ENCODE results near the gene EPSTI1. TPM values are rescaled to one million over a fixed set of nuclear protein-coding genes. Genes with fewer than 3 reads are reported as not detected.

The EPSTI1 gene
- polyA plus RNA-seq, 1 donor from 2014 or later, result not detected

GRCh38 chr13:43000676-43001075 is 8.6 kb upstream of the EPSTI1 start:
- Histone ChIP-seq H3K9ac (ENCODE audit: low read length) (no peak overlapping the region), H3K4me3 (ENCODE audit: low read length) (no peak overlapping the region), H3K79me2 (replicated peaks; ENCODE audit: insufficient read depth, low read length) (no peaks in the 10 kb centered on the region), H3K36me3 (ENCODE audit: insufficient read depth, low read length) (no peaks in the 10 kb centered on the region), H3K9me3 (ENCODE audit: low read length) (no peaks in the 10 kb centered on the region), H3K27me3 (ENCODE audit: insufficient read depth, low read depth, low read length) (no peaks in the 10 kb centered on the region), H3K4me2 (ENCODE audit: low read length) (no peak overlapping the region), H2AFZ (ENCODE audit: low read depth, low read length) (no peak overlapping the region), H3K27ac (ENCODE audit: low read length) (no peak overlapping the region), H3K9me2 (ENCODE audit: insufficient read depth, low read length) (no peaks in the 10 kb centered on the region), H3F3A (ENCODE audit: insufficient read depth, low read length, poor library complexity, severe bottlenecking) (no peaks in the 10 kb centered on the region), H4K20me1 (ENCODE audit: insufficient read depth) (no peaks in the 10 kb centered on the region)
- TF ChIP-seq MXI1 (conservative IDR thresholded peaks at IDR 0.05; ENCODE audit: poor library complexity, severe bottlenecking) (no peak), POLR2AphosphoS5 (IDR thresholded peaks at IDR 0.05) (no peak), EP300 (conservative IDR thresholded peaks at IDR 0.05; ENCODE audit: poor library complexity, severe bottlenecking) (no peak), TAF1 (IDR thresholded peaks at IDR 0.05; ENCODE audit: low read depth) (no peak), EZH2 (IDR thresholded peaks at IDR 0.05; ENCODE audit: borderline replicate concordance, insufficient read depth, low read length, poor library complexity, severe bottlenecking) (no peak), SMC3 (conservative IDR thresholded peaks at IDR 0.05; ENCODE audit: poor library complexity) (no peak), RAD21 (conservative IDR thresholded peaks at IDR 0.05) (no peak)
- TF ChIP-seq, protein P1, sequence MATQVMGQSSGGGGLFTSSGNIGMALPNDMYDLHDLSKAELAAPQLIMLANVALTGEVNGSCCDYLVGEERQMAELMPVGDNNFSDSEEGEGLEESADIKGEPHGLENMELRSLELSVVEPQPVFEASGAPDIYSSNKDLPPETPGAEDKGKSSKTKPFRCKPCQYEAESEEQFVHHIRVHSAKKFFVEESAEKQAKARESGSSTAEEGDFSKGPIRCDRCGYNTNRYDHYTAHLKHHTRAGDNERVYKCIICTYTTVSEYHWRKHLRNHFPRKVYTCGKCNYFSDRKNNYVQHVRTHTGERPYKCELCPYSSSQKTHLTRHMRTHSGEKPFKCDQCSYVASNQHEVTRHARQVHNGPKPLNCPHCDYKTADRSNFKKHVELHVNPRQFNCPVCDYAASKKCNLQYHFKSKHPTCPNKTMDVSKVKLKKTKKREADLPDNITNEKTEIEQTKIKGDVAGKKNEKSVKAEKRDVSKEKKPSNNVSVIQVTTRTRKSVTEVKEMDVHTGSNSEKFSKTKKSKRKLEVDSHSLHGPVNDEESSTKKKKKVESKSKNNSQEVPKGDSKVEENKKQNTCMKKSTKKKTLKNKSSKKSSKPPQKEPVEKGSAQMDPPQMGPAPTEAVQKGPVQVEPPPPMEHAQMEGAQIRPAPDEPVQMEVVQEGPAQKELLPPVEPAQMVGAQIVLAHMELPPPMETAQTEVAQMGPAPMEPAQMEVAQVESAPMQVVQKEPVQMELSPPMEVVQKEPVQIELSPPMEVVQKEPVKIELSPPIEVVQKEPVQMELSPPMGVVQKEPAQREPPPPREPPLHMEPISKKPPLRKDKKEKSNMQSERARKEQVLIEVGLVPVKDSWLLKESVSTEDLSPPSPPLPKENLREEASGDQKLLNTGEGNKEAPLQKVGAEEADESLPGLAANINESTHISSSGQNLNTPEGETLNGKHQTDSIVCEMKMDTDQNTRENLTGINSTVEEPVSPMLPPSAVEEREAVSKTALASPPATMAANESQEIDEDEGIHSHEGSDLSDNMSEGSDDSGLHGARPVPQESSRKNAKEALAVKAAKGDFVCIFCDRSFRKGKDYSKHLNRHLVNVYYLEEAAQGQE (IDR thresholded peaks at IDR 0.05; ENCODE audit: borderline replicate concordance), result no peak
- TF ChIP-seq, protein P2, sequence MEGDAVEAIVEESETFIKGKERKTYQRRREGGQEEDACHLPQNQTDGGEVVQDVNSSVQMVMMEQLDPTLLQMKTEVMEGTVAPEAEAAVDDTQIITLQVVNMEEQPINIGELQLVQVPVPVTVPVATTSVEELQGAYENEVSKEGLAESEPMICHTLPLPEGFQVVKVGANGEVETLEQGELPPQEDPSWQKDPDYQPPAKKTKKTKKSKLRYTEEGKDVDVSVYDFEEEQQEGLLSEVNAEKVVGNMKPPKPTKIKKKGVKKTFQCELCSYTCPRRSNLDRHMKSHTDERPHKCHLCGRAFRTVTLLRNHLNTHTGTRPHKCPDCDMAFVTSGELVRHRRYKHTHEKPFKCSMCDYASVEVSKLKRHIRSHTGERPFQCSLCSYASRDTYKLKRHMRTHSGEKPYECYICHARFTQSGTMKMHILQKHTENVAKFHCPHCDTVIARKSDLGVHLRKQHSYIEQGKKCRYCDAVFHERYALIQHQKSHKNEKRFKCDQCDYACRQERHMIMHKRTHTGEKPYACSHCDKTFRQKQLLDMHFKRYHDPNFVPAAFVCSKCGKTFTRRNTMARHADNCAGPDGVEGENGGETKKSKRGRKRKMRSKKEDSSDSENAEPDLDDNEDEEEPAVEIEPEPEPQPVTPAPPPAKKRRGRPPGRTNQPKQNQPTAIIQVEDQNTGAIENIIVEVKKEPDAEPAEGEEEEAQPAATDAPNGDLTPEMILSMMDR (IDR thresholded peaks at IDR 0.05; ENCODE audit: poor library complexity, severe bottlenecking), result no peak

DNA sequence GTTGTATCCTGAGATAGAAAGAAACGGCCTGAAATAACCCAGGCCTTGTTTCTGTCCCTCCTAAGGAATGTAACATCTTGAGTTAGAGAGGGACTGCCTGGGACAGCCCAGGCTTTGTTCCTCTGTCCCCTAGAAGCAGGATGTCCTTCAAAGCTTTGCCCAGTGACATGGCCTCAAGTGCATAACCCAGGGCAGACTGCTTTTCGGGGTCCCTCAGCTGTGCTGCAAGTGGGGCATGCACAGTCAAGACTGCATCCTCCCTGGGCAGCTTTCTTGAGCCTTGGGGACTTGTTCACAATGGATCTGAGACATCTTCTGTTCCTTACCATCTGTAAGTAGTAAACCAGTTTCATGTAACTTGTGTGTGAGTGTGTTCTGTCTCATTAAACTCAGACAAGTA is 7.5 kb upstream of the EPSTI1 start:
- Histone ChIP-seq H3K4me2 (ENCODE audit: low read length) (no peak overlapping the region), H2AFZ (ENCODE audit: low read depth, low read length) (no peak overlapping the region), H3K9me3 (ENCODE audit: low read length) (no peaks in the 10 kb centered on the region), H3K79me2 (replicated peaks; ENCODE audit: insufficient read depth, low read length) (no peaks in the 10 kb centered on the region), H3K27me3 (ENCODE audit: insufficient read depth, low read depth, low read length) (no peaks in the 10 kb centered on the region), H3K36me3 (ENCODE audit: insufficient read depth, low read length) (no peaks in the 10 kb centered on the region), H3K4me3 (ENCODE audit: low read length) (no peak overlapping the region), H3K9ac (ENCODE audit: low read length) (no peak overlapping the region), H4K20me1 (ENCODE audit: insufficient read depth) (no peaks in the 10 kb centered on the region), H3F3A (ENCODE audit: insufficient read depth, low read length, poor library complexity, severe bottlenecking) (no peaks in the 10 kb centered on the region), H3K27ac (ENCODE audit: low read length) (no peak overlapping the region), H3K9me2 (ENCODE audit: insufficient read depth, low read length) (no peaks in the 10 kb centered on the region)
- no peak for TF ChIP-seq EP300 (conservative IDR thresholded peaks at IDR 0.05; ENCODE audit: poor library complexity, severe bottlenecking)
- TF ChIP-seq TAF1 (IDR thresholded peaks at IDR 0.05; ENCODE audit: low read depth), result no peak
- TF ChIP-seq, protein P2 (IDR thresholded peaks at IDR 0.05; ENCODE audit: poor library complexity, severe bottlenecking), result no peak
- TF ChIP-seq POLR2AphosphoS5 (IDR thresholded peaks at IDR 0.05), result no peak
- TF ChIP-seq SMC3 (conservative IDR thresholded peaks at IDR 0.05; ENCODE audit: poor library complexity), result no peak
- TF ChIP-seq MXI1 (conservative IDR thresholded peaks at IDR 0.05; ENCODE audit: poor library complexity, severe bottlenecking), result no peak
- TF ChIP-seq RAD21 (conservative IDR thresholded peaks at IDR 0.05), result no peak
- TF ChIP-seq EZH2 (IDR thresholded peaks at IDR 0.05; ENCODE audit: borderline replicate concordance, insufficient read depth, low read length, poor library complexity, severe bottlenecking), result no peak
- TF ChIP-seq, protein P1 (IDR thresholded peaks at IDR 0.05; ENCODE audit: borderline replicate concordance), result no peak
